Neuronal stem cell (in vitro differentiated cells): ENCODE data around the gene CREB3.

Experiments
- DNase-seq: peaks from one replicate; pipeline ENCODE4 v3.0.0-alpha.2; 2013; ENCODE audit warnings: low spot score
- H2AFZ ChIP-seq: one replicate; pipeline ENCODE4 v1.6.1; 2013; ENCODE audit warnings: mild to moderate bottlenecking, low read length, inconsistent platforms
- H2AK5ac ChIP-seq: 2 replicates; pipeline ENCODE4 v1.6.1; 2013; ENCODE audit warnings: low read depth, mild to moderate bottlenecking, inconsistent platforms, low read length, moderate library complexity, mixed read lengths
- H2BK120ac ChIP-seq: 2 replicates; pipeline ENCODE4 v1.6.1; 2013; ENCODE audit warnings: low read depth, mild to moderate bottlenecking, inconsistent platforms, low read length, moderate library complexity, mixed read lengths
- H2BK12ac ChIP-seq: one replicate; pipeline ENCODE4 v1.6.1; 2013; ENCODE audit warnings: low read length, inconsistent platforms
- H2BK15ac ChIP-seq: 2 replicates; pipeline ENCODE4 v1.6.1; 2013; ENCODE audit warnings: mild to moderate bottlenecking, low read length, inconsistent platforms, mixed read lengths
- H2BK5ac ChIP-seq: one replicate; pipeline ENCODE4 v1.6.1; 2013; ENCODE audit warnings: inconsistent platforms, mild to moderate bottlenecking, low read length, moderate library complexity
- H3K14ac ChIP-seq: one replicate; pipeline ENCODE4 v1.6.1; 2013; ENCODE audit warnings: low read length, inconsistent platforms
- H3K18ac ChIP-seq: 2 replicates; pipeline ENCODE4 v1.6.1; 2013; ENCODE audit warnings: low read length, inconsistent platforms
- H3K23ac ChIP-seq: 2 replicates; pipeline ENCODE4 v1.6.1; 2013; ENCODE audit warnings: low read depth, mild to moderate bottlenecking, mixed read lengths, low read length, inconsistent platforms; ENCODE audit not compliant: poor library complexity
- H3K27ac ChIP-seq: replicated peaks from 3 replicates; pipeline ENCODE4 v1.5.1; 2013; ENCODE audit warnings: low read length, inconsistent platforms
- H3K27me3 ChIP-seq, 3 experiments: 2 replicates each; pipeline ENCODE4 v1.6.1; 2013; ENCODE audit warnings: low read length in 3 of 3, mild to moderate bottlenecking in 2 of 3, inconsistent platforms in 1 of 3, low read depth in 1 of 3, mixed read lengths in 1 of 3, moderate library complexity in 1 of 3; ENCODE audit not compliant: control insufficient read depth in 3 of 3, insufficient read depth in 3 of 3
- H3K36me3 ChIP-seq, 2 donors: replicated peaks in 1 of 2; 2 replicates each; pipeline ENCODE4 v1.6.1; 2013; ENCODE audit warnings: low read length in 2 of 2; ENCODE audit not compliant: control insufficient read depth in 2 of 2, insufficient read depth in 2 of 2
- H3K4ac ChIP-seq: 2 replicates; pipeline ENCODE4 v1.6.1; 2013; ENCODE audit warnings: inconsistent platforms, mild to moderate bottlenecking, low read length, moderate library complexity
- H3K4me1 ChIP-seq, 2 donors: 1 replicate in 1 of 2; 2 replicates in 1 of 2; pipeline ENCODE4 v1.6.1; 2013; ENCODE audit warnings: low read length in 2 of 2, low read depth in 1 of 2; ENCODE audit not compliant: control insufficient read depth in 2 of 2, insufficient read depth in 1 of 2
- H3K4me2 ChIP-seq: one replicate; pipeline ENCODE4 v1.6.1; 2013; ENCODE audit warnings: mild to moderate bottlenecking, low read length, inconsistent platforms; ENCODE audit not compliant: insufficient read depth, poor library complexity, severe bottlenecking
- H3K4me3 ChIP-seq, 2 donors: 2 replicates each; pipeline ENCODE4 v1.5.1; 2013; ENCODE audit warnings: low read length in 2 of 2, mild to moderate bottlenecking in 2 of 2, inconsistent platforms in 1 of 2, moderate library complexity in 1 of 2
- H3K79me1 ChIP-seq: one replicate; pipeline ENCODE4 v1.6.1; 2013; ENCODE audit warnings: low read depth, mild to moderate bottlenecking, inconsistent platforms, low read length, moderate library complexity
- H3K9ac ChIP-seq: one replicate; pipeline ENCODE4 v1.6.1; 2013; ENCODE audit warnings: mild to moderate bottlenecking, low read depth, low read length, inconsistent platforms; ENCODE audit not compliant: poor library complexity
- H3K9me3 ChIP-seq, 2 donors: replicated peaks in 1 of 2; 2 replicates each; pipeline versions ENCODE3 to v1.6.1; 2013; ENCODE audit warnings: low read length in 2 of 2, mild to moderate bottlenecking in 2 of 2, inconsistent platforms in 1 of 2, low read depth in 1 of 2, mixed read lengths in 1 of 2, moderate library complexity in 1 of 2; ENCODE audit not compliant: control insufficient read depth in 2 of 2, insufficient read depth in 1 of 2
- H4K8ac ChIP-seq: one replicate; pipeline ENCODE4 v1.6.1; 2013; ENCODE audit warnings: low read depth, mild to moderate bottlenecking, inconsistent platforms, low read length, moderate library complexity
- H4K91ac ChIP-seq: one replicate; pipeline ENCODE4 v1.6.1; 2013; ENCODE audit warnings: low read length, low read depth, mild to moderate bottlenecking, inconsistent platforms; ENCODE audit not compliant: poor library complexity
- WGBS, 2 donors: extraction: QIAGEN DNeasy Blood & Tissue Kit; methylation state at CpG; one replicate each; pipeline ENCODE4 v1.1.7; 2013; ENCODE audit warnings: missing lambda C conversion rate in 2 of 2, mixed read lengths in 1 of 2; ENCODE audit not compliant: insufficient read length in 2 of 2, insufficient replicate concordance in 1 of 2; ENCODE audit errors: extremely low coverage in 2 of 2; 5-methylcytosine and 5-hydroxymethylcytosine counted together

Gene CREB3

DNA sequence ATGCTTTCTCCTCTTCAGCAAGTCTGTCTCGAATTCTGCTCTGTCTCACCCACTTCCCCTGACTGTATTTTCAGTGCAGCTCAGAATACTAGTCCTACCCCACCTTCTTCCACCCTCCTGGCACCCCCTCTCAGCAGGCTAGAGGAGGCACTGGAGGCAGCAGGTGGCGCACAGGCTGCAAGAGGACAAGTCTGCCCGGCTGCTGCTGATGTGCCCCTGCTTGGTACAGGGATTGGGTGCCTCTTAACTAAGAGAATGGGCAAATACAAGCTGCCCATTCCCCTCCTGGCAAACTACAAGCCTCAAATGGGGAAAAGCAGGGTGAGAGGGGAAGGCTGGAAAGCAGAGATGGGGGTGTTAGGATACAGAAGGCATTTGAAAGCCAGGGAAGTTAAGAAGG is 5.5 kb upstream of the CREB3 start:
- H3K27ac ChIP-seq = peak overlapping the region; percentile 91
- H3K4me2 ChIP-seq = peak overlapping the region; percentile 52
- peaks cover 41% of the 10 kb centered on the region in 2 donors for H3K4me1 ChIP-seq
- H3K14ac ChIP-seq = no peak overlapping the region
- H3K36me3 ChIP-seq = peaks cover 30 to 60% of the 10 kb centered on the region in 2 donors
- DNase-seq = no peak
- peak overlapping the region; percentile 82 for H3K18ac ChIP-seq
- peak overlapping the region; percentile 27 for H3K4ac ChIP-seq
- H4K8ac ChIP-seq = no peak overlapping the region
- H3K4me3 ChIP-seq = no peak overlapping the region
- peak overlapping the region; percentile 91 for H2BK12ac ChIP-seq
- H2BK15ac ChIP-seq = peak overlapping the region; percentile 12
- no peaks in the 10 kb centered on the region for H3K9me3 ChIP-seq
- H3K23ac ChIP-seq = peak overlapping the region; percentile 66
- H2BK5ac ChIP-seq = no peak overlapping the region
- H2AFZ ChIP-seq = no peak overlapping the region
- H2AK5ac ChIP-seq = peak overlapping the region; percentile 34
- no peaks in the 10 kb centered on the region for H3K27me3 ChIP-seq
- no peak overlapping the region for H3K9ac ChIP-seq
- WGBS, 2 donors = no CpG with 5 or more reads among the region's 3 CpGs
- H3K79me1 ChIP-seq = peaks cover 3% of the 10 kb centered on the region
- peak overlapping the region; percentile 1 for H2BK120ac ChIP-seq
- H4K91ac ChIP-seq = peak overlapping the region; percentile 74

DNA sequence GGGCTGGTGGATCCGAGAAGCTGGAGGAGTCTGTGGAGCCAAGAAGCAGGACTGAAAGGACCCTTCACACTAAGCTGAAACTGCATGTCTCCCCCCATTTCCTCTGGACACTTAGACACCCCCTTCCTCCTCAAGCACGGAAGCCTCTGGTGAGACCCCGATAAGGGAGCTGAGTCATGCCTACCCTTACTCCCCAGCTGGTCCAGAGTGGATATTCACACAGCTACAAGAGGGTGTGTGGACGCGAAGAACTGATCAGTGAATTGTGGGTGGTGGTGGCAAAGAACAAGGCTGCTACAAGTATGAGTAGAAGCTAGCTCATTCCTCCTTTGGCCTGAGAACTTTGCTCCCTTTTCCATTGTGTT is 4.8 kb upstream of the CREB3 start:
- no peak overlapping the region for H3K9ac ChIP-seq
- no peak overlapping the region for H4K8ac ChIP-seq
- no peaks in the 10 kb centered on the region for H3K27me3 ChIP-seq
- DNase-seq = no peak
- WGBS, 2 donors = no CpG with 5 or more reads among the region's 5 CpGs
- no peak overlapping the region for H3K4me3 ChIP-seq
- H3K36me3 ChIP-seq = peaks cover 24 to 53% of the 10 kb centered on the region in 2 donors
- H3K14ac ChIP-seq = no peak overlapping the region
- no peak overlapping the region for H2AFZ ChIP-seq
- peak overlapping the region; percentile 81 for H4K91ac ChIP-seq
- H2BK120ac ChIP-seq = peak overlapping the region; percentile 1
- H3K9me3 ChIP-seq = no peaks in the 10 kb centered on the region
- peaks cover 3% of the 10 kb centered on the region for H3K79me1 ChIP-seq
- no peak overlapping the region for H2BK12ac ChIP-seq
- peak overlapping the region; percentile 91 for H3K27ac ChIP-seq
- no peak overlapping the region for H3K4ac ChIP-seq
- no peak overlapping the region for H2BK15ac ChIP-seq
- H3K18ac ChIP-seq = peak overlapping the region; percentile 91
- peaks cover 41% of the 10 kb centered on the region in 2 donors for H3K4me1 ChIP-seq
- H2AK5ac ChIP-seq = peak overlapping the region; percentile 34
- peak overlapping the region; percentile 52 for H3K4me2 ChIP-seq
- peak overlapping the region; percentile 43 for H2BK5ac ChIP-seq
- H3K23ac ChIP-seq = no peak overlapping the region

DNA sequence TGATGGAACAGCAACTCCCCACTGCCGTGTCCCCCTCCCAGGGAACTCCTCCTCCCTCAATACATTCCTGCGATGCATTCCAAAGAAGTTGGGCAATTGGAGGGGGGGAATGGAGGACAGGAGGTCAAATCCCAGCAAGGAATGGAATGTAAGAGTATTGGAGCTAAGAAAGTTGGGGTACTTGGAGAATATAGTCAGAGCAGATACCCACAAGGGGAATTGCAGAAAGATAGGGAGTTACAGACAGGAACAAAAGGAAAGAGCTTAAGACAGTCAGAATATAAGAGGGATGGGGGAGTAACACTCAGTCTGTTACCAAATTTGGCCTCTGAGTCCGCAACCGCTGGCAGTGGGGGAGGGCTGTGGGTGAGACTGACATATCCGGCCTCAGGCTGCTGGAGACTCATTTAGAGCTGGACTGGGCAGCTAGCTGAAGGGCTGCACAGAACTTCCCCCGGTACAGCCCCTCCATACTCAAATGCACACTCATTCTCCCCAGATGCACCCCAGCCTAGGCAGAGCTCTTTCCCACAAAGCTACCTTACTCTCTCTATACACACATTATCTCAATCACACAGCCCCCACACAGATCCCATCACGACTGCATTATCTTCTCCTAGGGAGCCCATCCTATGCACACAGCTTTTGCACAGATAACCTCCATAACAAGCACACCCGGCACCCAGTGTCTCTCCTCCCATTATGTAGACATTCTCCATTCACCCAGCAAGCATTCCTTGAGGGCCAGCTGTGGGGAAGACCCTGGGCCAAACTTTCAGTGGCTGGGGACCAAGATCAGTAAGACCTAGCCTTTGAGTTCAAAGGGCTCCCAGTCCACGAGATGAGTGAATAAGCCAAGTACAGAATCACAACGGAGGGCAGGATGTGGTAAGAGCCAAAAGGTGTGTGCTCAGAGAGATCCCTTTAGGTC is 4.2 kb upstream of the CREB3 start:
- Histone ChIP-seq H3K9me3 (no peaks in the 10 kb centered on the region), H2BK15ac (no peak overlapping the region), H3K4me1 (peaks cover 41 to 46% of the 10 kb centered on the region in 2 donors), H2AK5ac (no peak overlapping the region), H3K23ac (no peak overlapping the region), H2BK12ac (no peak overlapping the region), H2BK5ac (no peak overlapping the region), H4K8ac (no peak overlapping the region), H3K4ac (no peak overlapping the region), H4K91ac (peak overlapping the region; percentile 81), H3K36me3 (peaks cover 21 to 46% of the 10 kb centered on the region in 2 donors), H3K27me3 (no peaks in the 10 kb centered on the region), H3K14ac (no peak overlapping the region), H3K9ac (no peak overlapping the region), H3K27ac (peak overlapping the region; percentile 91), H3K79me1 (peaks cover 3% of the 10 kb centered on the region), H2AFZ (no peak overlapping the region), H2BK120ac (peak overlapping the region; percentile 1), H3K18ac (peak overlapping the region; percentile 38), H3K4me2 (peak overlapping the region; percentile 52), H3K4me3 (peak overlapping the region in 1 of 2 donors; percentile 38)
- DNase-seq = peak; percentile 72
- WGBS, 2 donors = no CpG with 5 or more reads among the region's 10 CpGs

DNA sequence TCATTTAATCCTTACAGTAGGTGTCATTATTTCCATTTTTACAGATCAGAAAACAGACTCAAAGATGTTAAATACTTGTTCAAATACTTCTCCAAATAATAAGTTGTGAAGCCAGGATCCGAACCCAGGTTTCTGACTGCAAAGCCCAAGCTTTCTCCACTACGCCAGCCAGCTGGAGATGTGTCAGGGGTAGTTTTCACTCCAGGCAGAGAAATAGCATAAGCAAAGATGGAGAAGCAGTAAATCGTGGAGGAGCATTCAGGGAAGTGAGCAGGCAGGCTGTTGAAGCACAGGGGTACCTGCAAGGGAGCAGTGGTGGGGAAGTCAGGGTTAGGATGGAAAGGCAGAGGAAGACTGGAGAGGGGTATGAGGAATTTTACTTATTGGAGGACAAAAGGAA is 3.4 kb upstream of the CREB3 start:
- no peak overlapping the region for H3K23ac ChIP-seq
- peak overlapping the region in 1 of 2 donors; percentile 12 for H3K4me3 ChIP-seq
- H3K18ac ChIP-seq = peak overlapping the region; percentile 61
- H2BK15ac ChIP-seq = no peak overlapping the region
- no peaks in the 10 kb centered on the region for H3K27me3 ChIP-seq
- peak overlapping the region; percentile 36 for H3K4me2 ChIP-seq
- H3K9ac ChIP-seq = no peak overlapping the region
- no peak overlapping the region for H2AFZ ChIP-seq
- peaks cover 3% of the 10 kb centered on the region for H3K79me1 ChIP-seq
- H4K8ac ChIP-seq = no peak overlapping the region
- no CpG with 5 or more reads among the region's 3 CpGs for WGBS, 2 donors
- H3K27ac ChIP-seq = peak overlapping the region; percentile 79
- H4K91ac ChIP-seq = no peak overlapping the region
- H3K14ac ChIP-seq = no peak overlapping the region
- peaks cover 15 to 46% of the 10 kb centered on the region in 2 donors for H3K36me3 ChIP-seq
- H2AK5ac ChIP-seq = peak overlapping the region; percentile 57
- DNase-seq = no peak
- H3K4ac ChIP-seq = no peak overlapping the region
- peaks cover 46 to 48% of the 10 kb centered on the region in 2 donors for H3K4me1 ChIP-seq
- no peaks in the 10 kb centered on the region for H3K9me3 ChIP-seq
- no peak overlapping the region for H2BK12ac ChIP-seq
- no peak overlapping the region for H2BK120ac ChIP-seq
- no peak overlapping the region for H2BK5ac ChIP-seq
